Esophagus squamous epithelium (tissue), 5 donors: ENCODE results near the gene CCT6A. TPM values are rescaled to one million over a fixed set of nuclear protein-coding genes. Genes with fewer than 3 reads are reported as not detected.
A peak's percentile ranks its signal among the peaks of the same experiment; 100 is the strongest.
"Not testable (repeated sequence)": the region's sequence is repeated elsewhere in the genome, so short reads cannot be mapped to it uniquely, and the experiment has no call there.

Source experiments
- DNase-seq: peaks from one replicate; lab custom pipeline; 2025; lab: John Stamatoyannopoulos, UW
- H3K27ac ChIP-seq, 4 donors: fragments of 200-600 bp; sonication (generic); one replicate each; pipeline ENCODE4 v1.5.1; 2016 to 2019; ENCODE audit warnings: mild to moderate bottlenecking in 1 of 4
- H3K27me3 ChIP-seq, 4 donors: fragments of 200-600 bp; sonication (generic); 1 replicate in 3 of 4; 2 replicates in 1 of 4; pipeline versions ENCODE4 v1.5.1 to v1.6.0; 2017 to 2021; ENCODE audit warnings: antibody characterized with exemption in 1 of 4
- H3K36me3 ChIP-seq, 3 donors: fragments of 200-600 bp; sonication (generic); one replicate each; pipeline ENCODE4 v1.5.1; 2016 to 2019
- H3K4me1 ChIP-seq, 3 donors: fragments of 200-600 bp; sonication (generic); one replicate each; pipeline ENCODE4 v1.5.1; 2017 to 2019
- H3K4me3 ChIP-seq, 4 donors: fragments of 200-600 bp; sonication (generic); 1 replicate in 3 of 4; 2 replicates in 1 of 4; pipeline ENCODE4 v1.5.1; 2016 to 2019; ENCODE audit warnings: mild to moderate bottlenecking in 2 of 4, moderate library complexity in 1 of 4
- H3K9me3 ChIP-seq, 3 donors: fragments of 200-600 bp; sonication (generic); one replicate each; pipeline ENCODE4 v1.5.1; 2016 to 2019
- CTCF ChIP-seq, 6 experiments: fragments of 450-650 bp in 4 of 6; fragments of 200-600 bp in 2 of 6; sonication (generic) in 2 of 6; IDR thresholded peaks; one replicate each; pipeline ENCODE4 v1.5.1; 2016 to 2019; ENCODE audit warnings: antibody characterized with exemption in 6 of 6, mild to moderate bottlenecking in 4 of 6, moderate library complexity in 4 of 6
- POLR2A ChIP-seq, 4 donors: fragments of 450-650 bp; IDR thresholded peaks; one replicate each; pipeline ENCODE4 v1.6.1; 2017; ENCODE audit warnings: antibody characterized with exemption in 4 of 4, mild to moderate bottlenecking in 4 of 4, moderate library complexity in 3 of 4
- WGBS, 2 donors: methylation state at CpG; one replicate each; pipeline ENCODE4 v1.1.5; 2018; 5-methylcytosine and 5-hydroxymethylcytosine counted together
- intact Hi-C: fragments of 100-400 bp; cut with DNase I; formaldehyde crosslinking; loops from one replicate; pipeline ENCODE4 v1.15.0; 2022
- total RNA-seq, 4 donors: library from RNA; depleted of rRNA; stranded (reverse); fragments of >200 nt; gene quantifications; one replicate each; pipeline ENCODE4 v1.1.0, GENCODE V29; 2016
- donor health status: DM: yes; HTN: yes; CAD: no.

The CCT6A gene
- total RNA-seq, 4 donors from 2014 or later = 60.6 to 163 (median 133) TPM

GRCh38 chr7:56092789-56093531 lies 41.4 kb downstream of the CCT6A start, which contains the start of gene PHKG1:
PHKG1 (minus strand) TSS chr7:56092952; CDS start chr7:56088941, 4,011 bp downstream.
- peaks cover 0 to 13% (median 3%) of the 10 kb centered on the region in 3 donors for H3K36me3 ChIP-seq
- H3K27me3 ChIP-seq = no peaks in the 10 kb centered on the region
- H3K4me1 ChIP-seq = peaks cover 0 to 28% (median 17%) of the 10 kb centered on the region in 3 donors
- H3K4me3 ChIP-seq = peak within 1 kb of the TSS in 2 of 4 donors; percentile 3 to 45
- DNase-seq = no peak
- intact Hi-C loops = no loop called here
- H3K27ac ChIP-seq = peak within 1 kb of the TSS; percentile 11 to 70 (median 66)
- 26 to 31% methylated on average over 5 to 15 of the region's 19 CpGs for WGBS, 2 donors
- no peak for TF ChIP-seq POLR2A (IDR thresholded peaks at IDR 0.05)
- peak in 4 of 6 experiments; percentile 10 to 55 (median 17) for TF ChIP-seq CTCF (IDR thresholded peaks at IDR 0.05)
- H3K9me3 ChIP-seq = no peaks in the 10 kb centered on the region

GRCh38 chr7:56097700-56098099 lies 46.1 kb downstream of the CCT6A start:
- intact Hi-C loops = no loop called here
- TF ChIP-seq CTCF (IDR thresholded peaks at IDR 0.05) = no peak
- no peak for TF ChIP-seq POLR2A (IDR thresholded peaks at IDR 0.05)
- WGBS, 2 donors = 39 to 50% methylated on average over 5 of the region's 5 CpGs
- H3K27me3 ChIP-seq = no peaks in the 10 kb centered on the region
- H3K4me3 ChIP-seq = no peak overlapping the region
- DNase-seq = no peak
- H3K4me1 ChIP-seq = peaks cover 0 to 20% (median 7%) of the 10 kb centered on the region in 3 donors
- peaks cover 12 to 43% (median 20%) of the 10 kb centered on the region in 3 donors for H3K36me3 ChIP-seq
- H3K9me3 ChIP-seq = no peaks in the 10 kb centered on the region
- H3K27ac ChIP-seq = no peak overlapping the region

GRCh38 chr7:56098187-56099008 lies 46.8 kb downstream of the CCT6A start:
- H3K9me3 ChIP-seq, H3K4me3 ChIP-seq, intact Hi-C loops, H3K27me3 ChIP-seq, H3K27ac ChIP-seq, DNase-seq: not testable (repeated sequence)
- H3K4me1 ChIP-seq = peaks cover 0 to 13% (median 0%) of the 10 kb centered on the region in 3 donors
- peaks cover 17 to 50% (median 27%) of the 10 kb centered on the region in 3 donors for H3K36me3 ChIP-seq
- 95 to 97% methylated on average over 8 of the region's 8 CpGs for WGBS, 2 donors

- no peak overlapping the region for H3K4me3 ChIP-seq
- intact Hi-C loops = no loop called here
- TF ChIP-seq CTCF (IDR thresholded peaks at IDR 0.05) (no peak), POLR2A (IDR thresholded peaks at IDR 0.05) (no peak)
- no peak overlapping the region for H3K27ac ChIP-seq
- no peaks in the 10 kb centered on the region for H3K27me3 ChIP-seq
- peaks cover 25 to 61% (median 37%) of the 10 kb centered on the region in 3 donors for H3K36me3 ChIP-seq
- no peaks in the 10 kb centered on the region for H3K9me3 ChIP-seq
- WGBS, 2 donors = 91 to 93% methylated on average over 3 of the region's 3 CpGs
- peaks cover 1 to 24% (median 1%) of the 10 kb centered on the region in 3 donors for H3K4me1 ChIP-seq
- DNase-seq = no peak
Observed at GRCh38 chr7:56099653-56100052, 48.1 kb downstream of the CCT6A start.

- H3K36me3 ChIP-seq = peaks cover 25 to 53% (median 37%) of the 10 kb centered on the region in 3 donors
- H3K4me3 ChIP-seq, H3K9me3 ChIP-seq, H3K27ac ChIP-seq, intact Hi-C loops, H3K27me3 ChIP-seq, DNase-seq: not testable (repeated sequence)
- 78 to 90% methylated on average over 6 to 7 of the region's 9 CpGs for WGBS, 2 donors
- peaks cover 11 to 30% (median 11%) of the 10 kb centered on the region in 3 donors for H3K4me1 ChIP-seq
Observed at GRCh38 chr7:56104138-56104537, 52.6 kb downstream of the CCT6A start.
